ENCODE results near the gene CSF3R. TPM values are rescaled to one million over a fixed set of nuclear protein-coding genes. Genes with fewer than 3 reads are reported as not detected.
"Not testable (repeated sequence)": the region's sequence is repeated elsewhere in the genome, so short reads cannot be mapped to it uniquely, and the experiment has no call there.

Gene CSF3R
- total RNA-seq, 1 experiment from 2014 or later = 0.97 TPM

- DNase-seq = no peak
- H3K27me3 ChIP-seq (ENCODE audit: control insufficient read depth, insufficient read depth, low read length) = no peaks in the 10 kb centered on the region
- H3K36me3 ChIP-seq (replicated peaks; ENCODE audit: control insufficient read depth, insufficient read depth, low read length) = no peaks in the 10 kb centered on the region
- no peak overlapping the region for H3K4me3 ChIP-seq (ENCODE audit: insufficient read depth, low read depth, low read length)
Measured at GRCh38 chr1:36520056-36520455, 37.3 kb upstream of the CSF3R start.

- DNase-seq = no peak
- H3K4me3 ChIP-seq (ENCODE audit: insufficient read depth, low read depth, low read length) = no peak overlapping the region
- H3K36me3 ChIP-seq (replicated peaks; ENCODE audit: control insufficient read depth, insufficient read depth, low read length) = no peaks in the 10 kb centered on the region
- no peaks in the 10 kb centered on the region; the same call in 1 of the 2 replicates for H3K27me3 ChIP-seq (ENCODE audit: control insufficient read depth, insufficient read depth, low read length)
Measured at GRCh38 chr1:36517011-36517771, 34.5 kb upstream of the CSF3R start.

- DNase-seq = peak; percentile 92
- Histone ChIP-seq H3K36me3 (replicated peaks; ENCODE audit: control insufficient read depth, insufficient read depth, low read length) (no peaks in the 10 kb centered on the region), H3K4me3 (ENCODE audit: insufficient read depth, low read depth, low read length) (no peak overlapping the region), H3K27me3 (ENCODE audit: control insufficient read depth, insufficient read depth, low read length) (no peaks in the 10 kb centered on the region; the same call in 1 of the 2 replicates)
Measured at GRCh38 chr1:36516372-36517010, 33.8 kb upstream of the CSF3R start.

GRCh38 chr1:36515315-36516138 lies 32.8 kb upstream of the CSF3R start:
- Histone ChIP-seq H3K4me3 (ENCODE audit: insufficient read depth, low read depth, low read length) (no peak overlapping the region), H3K27me3 (ENCODE audit: control insufficient read depth, insufficient read depth, low read length) (no peaks in the 10 kb centered on the region; the same call in 1 of the 2 replicates), H3K36me3 (replicated peaks; ENCODE audit: control insufficient read depth, insufficient read depth, low read length) (no peaks in the 10 kb centered on the region)
- DNase-seq = no peak

GRCh38 chr1:36514501-36514900 lies 31.8 kb upstream of the CSF3R start:
- no peak for DNase-seq
- Histone ChIP-seq H3K4me3 (ENCODE audit: insufficient read depth, low read depth, low read length) (no peak overlapping the region), H3K36me3 (replicated peaks; ENCODE audit: control insufficient read depth, insufficient read depth, low read length) (no peaks in the 10 kb centered on the region), H3K27me3 (ENCODE audit: control insufficient read depth, insufficient read depth, low read length) (no peaks in the 10 kb centered on the region; the same call in 1 of the 2 replicates)

GRCh38 chr1:36513676-36514473 lies 31.2 kb upstream of the CSF3R start:
- peak; percentile 56 for DNase-seq
- no peaks in the 10 kb centered on the region; the same call in 1 of the 2 replicates for H3K27me3 ChIP-seq (ENCODE audit: control insufficient read depth, insufficient read depth, low read length)
- no peak overlapping the region for H3K4me3 ChIP-seq (ENCODE audit: insufficient read depth, low read depth, low read length)
- no peaks in the 10 kb centered on the region for H3K36me3 ChIP-seq (replicated peaks; ENCODE audit: control insufficient read depth, insufficient read depth, low read length)

GRCh38 chr1:36512842-36513241 lies 30.1 kb upstream of the CSF3R start:
- DNase-seq = no peak
- H3K27me3 ChIP-seq (ENCODE audit: control insufficient read depth, insufficient read depth, low read length) = no peaks in the 10 kb centered on the region; the same call in 1 of the 2 replicates
- H3K36me3 ChIP-seq (replicated peaks; ENCODE audit: control insufficient read depth, insufficient read depth, low read length) = no peaks in the 10 kb centered on the region
- H3K4me3 ChIP-seq (ENCODE audit: insufficient read depth, low read depth, low read length) = no peak overlapping the region

GRCh38 chr1:36511804-36512798 lies 29.4 kb upstream of the CSF3R start:
- DNase-seq = no peak
- H3K27me3 ChIP-seq (ENCODE audit: control insufficient read depth, insufficient read depth, low read length) = no peaks in the 10 kb centered on the region; the same call in 1 of the 2 replicates
- H3K4me3 ChIP-seq (ENCODE audit: insufficient read depth, low read depth, low read length) = no peak overlapping the region
- no peaks in the 10 kb centered on the region for H3K36me3 ChIP-seq (replicated peaks; ENCODE audit: control insufficient read depth, insufficient read depth, low read length)

GRCh38 chr1:36511220-36511619 lies 28.5 kb upstream of the CSF3R start:
- H3K27me3 ChIP-seq (ENCODE audit: control insufficient read depth, insufficient read depth, low read length); DNase-seq: not testable (repeated sequence)

GRCh38 chr1:36510418-36510817 lies 27.7 kb upstream of the CSF3R start:
- no peak for DNase-seq
- no peaks in the 10 kb centered on the region; the same call in 1 of the 2 replicates for H3K27me3 ChIP-seq (ENCODE audit: control insufficient read depth, insufficient read depth, low read length)

More at GRCh38 chr1:36511220-36511619, 28.5 kb upstream of the CSF3R start:
- not testable (repeated sequence) for H3K4me3 ChIP-seq (ENCODE audit: insufficient read depth, low read depth, low read length); H3K36me3 ChIP-seq (replicated peaks; ENCODE audit: control insufficient read depth, insufficient read depth, low read length)

GRCh38 chr1:36508257-36508656 lies 25.5 kb upstream of the CSF3R start:
- no peak for DNase-seq
- Histone ChIP-seq H3K4me3 (ENCODE audit: insufficient read depth, low read depth, low read length) (no peak overlapping the region), H3K36me3 (replicated peaks; ENCODE audit: control insufficient read depth, insufficient read depth, low read length) (no peaks in the 10 kb centered on the region), H3K27me3 (ENCODE audit: control insufficient read depth, insufficient read depth, low read length) (no peaks in the 10 kb centered on the region; the same call in 1 of the 2 replicates)

More at GRCh38 chr1:36510418-36510817, 27.7 kb upstream of the CSF3R start:
- no peak overlapping the region for H3K4me3 ChIP-seq (ENCODE audit: insufficient read depth, low read depth, low read length)
- H3K36me3 ChIP-seq (replicated peaks; ENCODE audit: control insufficient read depth, insufficient read depth, low read length) = no peaks in the 10 kb centered on the region

GRCh38 chr1:36506276-36506920 lies 23.7 kb upstream of the CSF3R start:
- Histone ChIP-seq H3K27me3 (ENCODE audit: control insufficient read depth, insufficient read depth, low read length) (no peaks in the 10 kb centered on the region; the same call in 1 of the 2 replicates), H3K4me3 (ENCODE audit: insufficient read depth, low read depth, low read length) (no peak overlapping the region), H3K36me3 (replicated peaks; ENCODE audit: control insufficient read depth, insufficient read depth, low read length) (no peaks in the 10 kb centered on the region)
- DNase-seq = no peak
